ENCODE results near the gene HSPB7.
"Not testable (repeated sequence)": the region's sequence is repeated elsewhere in the genome, so short reads cannot be mapped to it uniquely, and the experiment has no call there.

HSPB7 gene

DNA sequence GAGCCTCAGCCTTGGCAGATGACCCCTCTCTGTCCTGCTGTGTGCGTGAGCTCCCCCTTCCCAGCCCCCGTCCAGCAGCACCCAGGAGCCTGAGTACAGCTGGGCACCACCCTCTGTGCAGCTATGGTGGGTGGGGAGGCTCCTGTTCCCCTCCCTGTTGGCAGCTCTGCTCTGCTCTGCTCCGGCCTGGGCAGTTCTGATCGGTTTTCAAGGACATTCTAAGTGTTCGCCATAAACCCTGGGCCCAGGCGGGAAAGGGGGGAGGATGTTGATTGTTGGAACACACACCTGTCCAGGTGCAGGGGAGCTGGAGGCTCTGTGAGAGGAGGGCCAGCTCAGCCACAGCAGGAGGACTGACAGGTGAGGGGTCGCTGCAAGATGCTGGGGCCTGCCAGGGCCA lies 25.7 kb upstream of the HSPB7 start, which contains the start of gene CLCNKB:
Gene CLCNKB, plus strand, starts transcription at position 262 of the 400 bp plus-strand sequence. CDS start 711 bp downstream, outside the sequence.
- TF ChIP-seq POLR2A (IDR thresholded peaks at IDR 0.05; ENCODE audit: low read depth, low read length) = no peak
- no peak for TF ChIP-seq TAF1 (IDR thresholded peaks at IDR 0.05; ENCODE audit: borderline replicate concordance, low read depth, low read length)
- TF ChIP-seq POLR2AphosphoS5 (IDR thresholded peaks at IDR 0.05; ENCODE audit: low read depth, low read length) = no peak
- DNase-seq (ENCODE audit: insufficient read length) (no peak), FAIRE-seq (no peak)

DNA sequence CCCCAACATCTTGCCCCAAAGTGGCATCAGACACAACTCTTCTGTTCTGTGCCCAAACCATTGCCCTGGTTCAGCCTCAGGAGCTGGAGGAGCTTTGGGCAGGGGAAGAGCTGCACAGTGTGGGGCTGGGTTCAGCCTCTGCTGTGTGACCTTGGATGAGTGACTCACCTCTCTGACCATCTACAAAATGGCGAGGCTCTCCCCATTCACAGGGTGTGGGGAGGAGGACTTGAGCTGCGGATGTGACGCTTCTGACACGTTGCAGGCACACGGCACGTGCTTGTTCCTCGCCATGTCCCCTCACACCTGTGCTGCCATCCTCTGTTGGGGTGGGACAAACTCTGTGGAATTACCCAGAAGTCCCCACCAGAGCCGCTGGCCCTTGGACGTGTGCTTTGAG lies 24.8 kb upstream of the HSPB7 start:
- DNase-seq (ENCODE audit: insufficient read length); FAIRE-seq: not testable (repeated sequence)

DNA sequence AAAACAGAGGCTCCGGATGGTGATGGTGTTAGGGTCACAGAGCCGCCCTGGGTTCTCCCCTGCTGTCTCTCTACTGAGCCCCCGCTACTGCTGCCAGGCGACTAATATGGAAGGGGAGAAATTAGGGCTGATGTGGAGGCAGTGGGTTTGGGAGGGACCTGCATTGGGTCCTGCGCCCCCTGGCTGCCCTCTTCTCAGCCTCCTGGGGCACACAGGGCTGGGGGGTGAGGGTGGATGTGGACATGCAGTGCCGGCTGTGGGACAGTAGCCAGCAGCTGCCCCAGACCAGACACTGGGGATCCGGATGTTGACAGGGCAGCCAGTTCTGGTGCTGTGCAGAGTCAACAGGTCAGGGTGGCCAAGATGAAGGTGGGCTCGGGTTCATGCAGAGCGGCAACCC lies 24.3 kb upstream of the HSPB7 start:
- FAIRE-seq (no peak), DNase-seq (ENCODE audit: insufficient read length) (no peak)
- TF ChIP-seq POLR2A (IDR thresholded peaks at IDR 0.05; ENCODE audit: low read depth, low read length) (no peak), POLR2AphosphoS5 (IDR thresholded peaks at IDR 0.05; ENCODE audit: low read depth, low read length) (no peak), TAF1 (IDR thresholded peaks at IDR 0.05; ENCODE audit: borderline replicate concordance, low read depth, low read length) (no peak)

DNA sequence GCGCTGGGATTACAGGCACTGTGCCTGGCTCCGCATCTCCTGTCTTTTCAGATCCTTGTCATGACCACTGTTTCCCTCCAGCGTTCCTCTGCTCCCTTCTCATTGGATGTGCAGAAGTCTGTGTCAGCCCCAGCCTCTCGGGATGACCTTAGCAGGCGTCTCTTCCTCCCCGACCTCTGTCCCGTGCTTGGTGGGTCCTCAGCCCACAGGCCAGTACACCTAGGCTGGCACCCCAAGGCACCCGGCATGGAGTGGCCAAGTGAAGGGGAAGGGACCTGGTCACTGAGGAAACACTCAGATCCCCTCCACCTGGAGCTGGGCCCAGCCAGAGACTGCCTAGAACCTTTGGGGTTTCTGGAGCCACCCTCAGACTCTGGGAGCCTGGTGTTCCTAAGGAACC lies 23.4 kb upstream of the HSPB7 start:
- TF ChIP-seq POLR2A (IDR thresholded peaks at IDR 0.05; ENCODE audit: low read depth, low read length) = no peak
- no peak for TF ChIP-seq POLR2AphosphoS5 (IDR thresholded peaks at IDR 0.05; ENCODE audit: low read depth, low read length)
- TF ChIP-seq TAF1 (IDR thresholded peaks at IDR 0.05; ENCODE audit: borderline replicate concordance, low read depth, low read length) = no peak
- FAIRE-seq = no peak
- no peak for DNase-seq (ENCODE audit: insufficient read length)

DNA sequence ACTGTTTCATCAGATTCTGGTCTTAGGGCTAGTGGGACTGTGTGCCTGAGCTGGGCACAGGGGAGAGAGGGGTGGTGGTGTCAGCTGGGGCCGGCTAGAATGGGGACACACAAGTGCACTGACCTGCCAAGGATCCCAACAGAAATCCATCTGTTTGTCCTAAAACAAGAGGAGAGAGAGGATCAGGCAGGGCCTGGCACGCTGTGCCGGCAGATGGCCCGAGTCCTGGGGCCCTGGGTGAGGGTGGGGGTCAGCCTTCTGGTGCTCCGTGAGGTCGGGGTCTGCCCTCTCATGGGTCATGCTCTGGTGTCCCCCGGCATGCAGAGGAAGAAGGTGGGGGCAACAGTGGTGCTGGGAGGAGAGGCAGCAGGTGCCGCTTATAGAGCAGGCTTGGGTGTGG lies 22.0 kb upstream of the HSPB7 start:
- not testable (repeated sequence) for DNase-seq (ENCODE audit: insufficient read length); FAIRE-seq

DNA sequence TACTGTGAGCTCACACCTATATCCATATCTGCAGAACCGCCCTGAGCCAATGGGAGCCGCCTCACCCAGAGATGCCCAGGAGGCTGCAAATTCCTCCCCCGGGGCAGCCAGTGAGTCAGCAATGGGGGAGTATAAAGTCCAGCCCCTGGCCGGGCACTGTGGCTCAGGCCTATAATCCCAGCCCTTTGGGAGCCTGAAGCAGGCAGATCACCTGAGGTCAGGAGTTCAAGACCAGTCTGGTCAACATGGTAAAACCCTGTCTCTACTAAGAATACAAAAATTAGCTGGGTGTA lies 20.7 kb upstream of the HSPB7 start:
- TF ChIP-seq POLR2A (IDR thresholded peaks at IDR 0.05; ENCODE audit: low read depth, low read length) (no peak), TAF1 (IDR thresholded peaks at IDR 0.05; ENCODE audit: borderline replicate concordance, low read depth, low read length) (no peak), POLR2AphosphoS5 (IDR thresholded peaks at IDR 0.05; ENCODE audit: low read depth, low read length) (no peak)
- DNase-seq (ENCODE audit: insufficient read length) = no peak
- FAIRE-seq = no peak

DNA sequence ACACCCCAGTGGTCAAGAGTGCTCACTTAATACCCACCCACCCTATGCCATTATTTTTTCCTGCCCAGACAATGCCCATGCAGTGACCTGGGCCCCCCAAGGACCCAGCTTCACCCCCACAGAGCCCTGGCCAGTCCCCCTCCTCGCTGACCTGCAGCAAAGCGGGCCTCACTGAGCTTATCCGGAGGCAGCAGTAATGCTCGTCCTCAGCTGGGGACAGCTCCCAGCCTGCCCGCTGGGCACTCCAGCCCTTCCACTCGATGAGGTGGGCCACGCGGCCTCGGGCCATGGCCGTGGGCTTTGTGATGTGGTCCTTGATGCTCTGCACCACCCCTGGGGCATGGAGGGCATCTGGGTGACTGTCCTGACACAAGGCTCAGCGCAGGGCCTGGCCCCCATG lies 18.6 kb upstream of the HSPB7 start:
- not testable (repeated sequence) for DNase-seq (ENCODE audit: insufficient read length); FAIRE-seq

DNA sequence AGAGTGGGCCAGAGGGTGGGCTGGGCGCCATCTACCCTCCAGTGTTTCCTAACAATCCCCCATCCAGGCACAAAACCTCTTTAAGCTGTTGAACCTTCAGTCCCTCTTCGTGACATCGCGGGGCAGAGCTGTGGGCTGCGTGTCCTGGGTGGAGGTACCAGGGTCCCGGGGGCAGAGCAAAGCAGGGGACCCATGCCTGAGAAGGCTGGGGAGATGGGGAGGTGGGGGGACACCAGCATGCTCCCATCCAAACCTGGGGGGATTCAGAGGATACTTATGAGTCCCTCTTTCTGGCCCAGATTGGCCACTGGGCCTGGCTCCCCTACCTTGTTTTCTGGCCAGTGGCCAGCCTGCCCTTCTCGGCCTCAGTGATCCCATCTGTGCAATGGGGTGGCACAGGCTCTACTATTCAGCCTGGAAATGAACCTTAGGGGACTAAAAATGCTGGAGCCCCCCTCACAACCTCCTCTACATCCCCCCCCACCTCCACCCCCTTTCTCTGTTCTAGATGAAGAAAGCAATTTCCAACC lies 15.3 kb upstream of the HSPB7 start:
- DNase-seq (ENCODE audit: insufficient read length) = not testable (repeated sequence)
- FAIRE-seq = peak; percentile 77

DNA sequence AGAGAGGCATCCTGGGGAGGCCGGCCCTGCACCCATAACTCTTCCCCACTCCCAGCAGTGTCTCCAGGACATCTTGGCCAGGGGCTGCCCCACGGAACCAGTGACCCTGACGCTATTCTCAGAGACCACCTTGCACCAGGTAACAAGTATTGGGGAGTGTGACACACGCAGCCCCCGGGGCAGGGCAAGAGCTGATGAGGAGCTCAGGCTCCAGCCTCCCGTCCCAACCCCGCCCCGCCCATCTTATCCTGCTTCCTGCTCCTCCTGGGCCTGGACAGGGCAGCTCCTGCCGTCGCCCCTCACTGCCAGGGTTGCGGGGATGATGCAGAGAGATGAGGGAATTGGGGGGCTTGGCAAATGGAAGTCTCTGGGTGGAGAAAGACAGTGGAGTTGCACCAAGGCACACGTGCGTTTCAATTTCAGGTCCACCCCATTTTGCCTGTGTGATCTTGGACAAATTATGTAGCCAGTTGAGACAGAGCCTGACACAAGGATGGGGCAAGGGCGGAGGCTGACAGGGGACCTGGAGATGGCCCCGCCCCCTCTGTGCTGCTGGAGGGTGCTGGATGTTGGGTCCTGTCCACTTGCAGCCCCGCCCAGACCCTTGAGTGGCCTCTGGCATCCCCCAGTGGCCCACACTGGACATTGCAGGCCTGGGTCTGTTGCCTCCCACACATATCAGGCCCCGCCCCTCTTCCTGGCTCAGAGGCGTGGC lies 14.7 kb upstream of the HSPB7 start:
- TF ChIP-seq POLR2A (IDR thresholded peaks at IDR 0.05; ENCODE audit: low read depth, low read length) (no peak), POLR2AphosphoS5 (IDR thresholded peaks at IDR 0.05; ENCODE audit: low read depth, low read length) (no peak), TAF1 (IDR thresholded peaks at IDR 0.05; ENCODE audit: borderline replicate concordance, low read depth, low read length) (no peak)
- FAIRE-seq = peak; percentile 75
- peak; percentile 80 for DNase-seq (ENCODE audit: insufficient read length)

DNA sequence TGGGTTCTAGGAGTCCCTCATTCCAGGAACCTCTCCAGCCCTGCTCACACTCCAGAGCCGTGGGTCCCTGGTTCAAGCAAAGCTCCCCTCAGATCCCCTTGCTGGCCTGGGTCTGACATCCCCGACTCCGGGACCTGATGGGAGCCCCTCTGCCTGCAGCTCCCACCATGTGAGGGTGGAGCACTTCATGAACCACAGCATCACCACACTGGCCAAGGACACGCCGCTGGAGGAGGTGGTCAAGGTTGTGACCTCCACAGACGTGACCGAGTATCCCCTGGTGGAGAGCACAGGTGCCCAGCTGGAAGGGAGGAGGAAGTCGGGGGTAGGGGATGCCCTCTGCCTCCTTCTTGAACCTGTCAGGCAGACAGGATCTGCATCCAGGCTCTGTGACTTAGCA lies 13.7 kb upstream of the HSPB7 start:
- DNase-seq (ENCODE audit: insufficient read length) (no peak), FAIRE-seq (no peak)
- TF ChIP-seq POLR2AphosphoS5 (IDR thresholded peaks at IDR 0.05; ENCODE audit: low read depth, low read length) (no peak), TAF1 (IDR thresholded peaks at IDR 0.05; ENCODE audit: borderline replicate concordance, low read depth, low read length) (no peak)

DNA sequence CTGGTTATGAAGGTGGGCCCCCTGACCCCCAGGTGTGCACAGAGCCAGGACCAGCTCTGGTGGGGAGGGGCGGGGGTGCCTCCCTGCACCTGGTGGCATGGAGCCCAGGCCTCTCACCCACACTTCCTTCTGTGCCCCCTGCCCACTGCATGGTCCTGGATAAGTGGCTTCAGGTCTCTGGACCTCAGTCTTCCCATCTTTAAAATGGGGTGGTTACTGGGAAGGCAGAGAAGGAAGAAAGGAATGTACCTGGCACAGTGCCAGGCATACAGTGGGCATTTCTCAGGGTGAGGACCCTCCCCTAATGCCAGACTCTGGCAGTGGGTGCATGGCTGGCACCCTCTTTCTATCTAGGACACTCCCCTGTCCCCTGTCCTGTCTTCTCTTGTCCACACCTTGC lies 11.4 kb upstream of the HSPB7 start:
- DNase-seq (ENCODE audit: insufficient read length) (no peak), FAIRE-seq (no peak)
- TF ChIP-seq TAF1 (IDR thresholded peaks at IDR 0.05; ENCODE audit: borderline replicate concordance, low read depth, low read length) (no peak), POLR2AphosphoS5 (IDR thresholded peaks at IDR 0.05; ENCODE audit: low read depth, low read length) (no peak), POLR2A (IDR thresholded peaks at IDR 0.05; ENCODE audit: low read depth, low read length) (no peak)

DNA sequence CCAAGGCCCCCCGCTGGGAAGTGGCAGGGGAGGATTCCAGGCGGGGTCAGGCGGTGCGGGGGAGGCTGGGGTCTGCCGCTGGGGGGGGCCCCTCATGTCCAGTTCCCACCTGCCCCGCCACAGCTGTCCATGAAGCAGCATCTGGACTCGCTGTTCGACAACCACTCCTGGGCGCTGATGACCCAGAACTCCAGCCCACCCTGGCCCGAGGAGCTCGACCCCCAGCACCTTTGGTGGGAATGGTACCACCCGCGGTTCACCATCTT lies 11.1 kb upstream of the HSPB7 start:
- not testable (repeated sequence) for FAIRE-seq; DNase-seq (ENCODE audit: insufficient read length)

DNA sequence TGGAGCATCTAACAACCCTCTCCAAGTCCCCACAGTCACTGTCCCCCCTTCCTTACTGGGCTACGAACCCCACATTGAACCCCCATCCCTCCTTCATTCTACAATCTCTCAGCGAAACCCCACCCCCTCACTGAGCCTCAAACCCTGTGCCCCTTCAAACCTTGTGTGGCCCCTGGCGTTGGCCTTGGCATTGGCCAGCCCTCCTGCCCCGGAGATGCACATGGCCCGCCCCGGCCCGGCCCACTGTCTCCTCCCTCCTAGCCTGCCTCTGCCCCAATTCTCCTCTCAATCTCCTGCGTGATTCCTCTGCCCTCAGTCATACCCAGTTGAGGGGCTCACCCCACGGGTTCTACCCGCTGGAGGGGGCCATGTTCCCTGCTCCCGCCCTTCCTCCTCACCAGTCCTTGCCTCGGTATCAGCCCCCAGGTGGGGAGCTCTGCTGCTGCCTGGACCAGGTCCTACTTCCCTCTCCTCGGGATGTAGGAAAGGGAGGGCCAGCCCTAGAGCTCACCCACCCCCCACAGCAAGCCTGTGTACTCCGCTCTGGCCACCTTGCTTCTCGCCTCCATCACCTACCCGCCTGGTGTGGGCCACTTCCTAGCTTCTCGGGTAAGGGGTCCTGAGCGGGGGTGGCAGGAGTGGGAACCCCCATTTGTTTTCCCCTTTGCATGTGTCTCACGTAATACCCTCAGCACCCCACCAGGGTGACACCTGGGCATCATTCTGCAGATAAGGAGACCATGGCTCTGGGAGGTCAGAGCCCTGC lies 10.6 kb upstream of the HSPB7 start:
- no peak for FAIRE-seq
- TF ChIP-seq POLR2AphosphoS5 (IDR thresholded peaks at IDR 0.05; ENCODE audit: low read depth, low read length) = no peak
- TF ChIP-seq POLR2A (IDR thresholded peaks at IDR 0.05; ENCODE audit: low read depth, low read length) = no peak
- TF ChIP-seq TAF1 (IDR thresholded peaks at IDR 0.05; ENCODE audit: borderline replicate concordance, low read depth, low read length) = no peak

More for the DNA sequence above, 10.6 kb upstream of the HSPB7 start:
- no peak for DNase-seq (ENCODE audit: insufficient read length)
